ENCODE results near the gene AMDHD1. TPM values are rescaled to one million over a fixed set of nuclear protein-coding genes. Genes with fewer than 3 reads are reported as not detected.

Gene AMDHD1, protein sequence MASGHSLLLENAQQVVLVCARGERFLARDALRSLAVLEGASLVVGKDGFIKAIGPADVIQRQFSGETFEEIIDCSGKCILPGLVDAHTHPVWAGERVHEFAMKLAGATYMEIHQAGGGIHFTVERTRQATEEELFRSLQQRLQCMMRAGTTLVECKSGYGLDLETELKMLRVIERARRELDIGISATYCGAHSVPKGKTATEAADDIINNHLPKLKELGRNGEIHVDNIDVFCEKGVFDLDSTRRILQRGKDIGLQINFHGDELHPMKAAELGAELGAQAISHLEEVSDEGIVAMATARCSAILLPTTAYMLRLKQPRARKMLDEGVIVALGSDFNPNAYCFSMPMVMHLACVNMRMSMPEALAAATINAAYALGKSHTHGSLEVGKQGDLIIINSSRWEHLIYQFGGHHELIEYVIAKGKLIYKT
- total RNA-seq (2022; extraction: Qiagen RNA extraction; ENCODE audit: low read depth) = 1.8 to 2.6 TPM (median 1.9 TPM) in 5 replicates

DNA sequence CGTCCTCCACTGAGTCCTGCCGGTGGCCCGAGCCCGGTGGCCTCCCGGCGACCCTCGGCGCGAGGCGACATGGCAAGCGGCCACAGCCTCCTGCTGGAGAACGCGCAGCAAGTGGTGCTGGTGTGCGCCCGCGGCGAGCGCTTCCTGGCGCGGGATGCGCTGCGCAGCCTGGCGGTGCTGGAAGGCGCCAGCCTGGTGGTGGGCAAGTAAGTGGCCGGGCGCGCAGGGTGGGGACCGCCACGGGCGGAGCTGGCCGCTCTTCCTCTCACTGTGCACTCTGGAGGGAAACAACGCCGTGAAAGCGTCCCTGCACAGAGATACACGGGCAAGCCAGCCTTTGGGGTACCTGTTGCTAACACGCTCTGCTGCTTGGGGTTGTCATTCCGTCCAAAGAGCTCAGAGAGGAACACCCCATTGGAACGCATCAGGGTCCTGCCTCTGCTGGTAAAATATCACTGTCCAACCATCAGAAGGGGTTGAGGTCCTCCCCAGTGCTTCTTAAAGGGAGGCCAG is at the start of gene AMDHD1:
Gene AMDHD1 (plus strand): TSS at position 2 of the 513 bp plus-strand sequence. CDS start 68 bp downstream, at position 70.

DNA sequence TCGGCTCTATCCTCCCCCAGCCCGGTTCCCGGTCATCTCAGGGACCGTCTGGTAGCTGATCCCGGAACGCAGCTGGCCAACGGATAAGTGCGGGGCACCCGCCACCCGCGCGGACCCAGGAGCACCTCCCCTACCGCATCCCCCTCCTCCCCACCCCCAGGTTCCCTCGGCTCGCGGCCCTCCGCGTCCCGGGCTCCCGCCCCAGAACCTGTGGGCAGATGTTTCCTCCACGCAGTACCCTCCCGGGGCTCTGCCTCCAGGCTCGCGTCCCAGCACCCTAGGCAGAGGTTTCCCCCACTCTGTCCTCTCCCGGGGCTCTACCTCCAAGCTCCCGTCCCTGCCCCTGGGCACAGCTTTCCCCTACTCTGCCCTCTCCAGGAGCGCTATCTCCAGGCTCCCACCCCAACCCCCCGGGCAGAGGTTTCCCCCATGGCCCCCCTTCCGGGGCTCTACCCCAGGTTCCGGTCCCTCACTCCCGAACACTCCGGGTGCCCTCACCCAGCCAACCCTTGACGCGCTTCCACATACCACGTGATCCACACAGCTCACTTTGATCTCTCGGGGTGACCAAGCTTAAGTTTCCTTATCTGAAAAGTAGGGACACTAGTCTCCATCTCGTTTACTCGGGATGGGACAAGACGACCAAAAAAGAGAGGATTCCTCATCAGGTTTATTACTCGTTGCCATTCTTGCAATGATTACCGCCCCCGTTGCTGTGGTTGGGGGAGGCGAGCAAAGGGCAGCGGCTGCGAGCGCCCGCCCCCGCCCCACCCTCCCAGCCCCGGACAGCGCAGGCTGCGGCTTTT is 404 bp upstream of the AMDHD1 start, which contains the start of gene CCDC38:
Gene CCDC38 (minus strand): TSS at position 91 of the 806 bp plus-strand sequence. CDS start 6,105 bp downstream, outside the sequence.

DNA sequence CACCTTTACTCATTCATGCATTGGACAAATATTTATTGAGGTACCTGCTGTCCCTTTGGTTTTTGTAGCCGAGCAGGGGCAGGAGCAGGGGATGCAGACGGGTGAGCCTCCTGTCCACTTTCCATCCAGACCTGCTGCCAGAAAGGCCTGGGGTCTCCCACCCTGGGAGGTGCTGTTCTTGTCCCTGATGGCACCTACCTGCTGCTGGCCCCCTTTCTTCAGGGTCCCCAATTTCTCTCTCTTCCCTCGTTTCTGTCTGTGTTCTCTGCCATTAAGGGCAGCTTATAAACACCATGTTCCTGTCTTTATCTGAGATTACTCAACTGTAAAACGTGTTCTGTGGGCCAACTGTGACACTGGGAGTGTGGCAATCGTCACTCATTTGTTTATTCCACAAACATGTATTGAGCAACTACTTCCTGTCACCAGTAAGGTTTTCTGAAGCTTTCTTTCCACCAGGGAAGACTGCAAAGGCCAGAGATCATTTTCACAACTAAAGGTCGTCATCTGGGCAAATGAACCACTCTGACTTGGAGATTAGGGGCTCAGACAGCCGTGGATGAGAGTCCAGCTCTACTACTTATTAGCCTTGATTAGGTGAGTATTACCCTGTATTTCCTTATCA is 53.0 kb downstream of the AMDHD1 start, which contains the start of gene HAL:
Gene HAL (minus strand): TSS at position 311 of the 625 bp plus-strand sequence. CDS start 434 bp downstream, outside the sequence.

Other genes starting within 250 kb of the AMDHD1 start
- 41.1 to 57.2 TPM (median 48.7 TPM) in 5 replicates for gene NTN4, start 152.6 kb upstream of the AMDHD1 start, total RNA-seq (2022; extraction: Qiagen RNA extraction; ENCODE audit: low read depth)
- 117 to 180 TPM (median 128 TPM) in 5 replicates for gene SNRPF, start 84.4 kb upstream of the AMDHD1 start, total RNA-seq (2022; extraction: Qiagen RNA extraction; ENCODE audit: low read depth)
- 0.07 to 0.13 TPM (median 0.12 TPM) in 3 of 5 replicates, not detected in the others for gene CCDC38, start 717 bp upstream of the AMDHD1 start, total RNA-seq (2022; extraction: Qiagen RNA extraction; ENCODE audit: low read depth)
- 0.21 to 0.51 TPM (median 0.27 TPM) in 4 of 5 replicates, not detected in the other for gene HAL, start 53.0 kb downstream of the AMDHD1 start, total RNA-seq (2022; extraction: Qiagen RNA extraction; ENCODE audit: low read depth)
- gene LTA4H, start 92.3 kb downstream of the AMDHD1 start, total RNA-seq (2022; extraction: Qiagen RNA extraction; ENCODE audit: low read depth) = 84.8 to 114 TPM (median 99.6 TPM) in 5 replicates

Measured in A549 treated with RU486 at 1 μM for 4 hours (cell line).